IMR-90 (cell line): ENCODE data around the gene CCT4. TPM values are rescaled to one million over a fixed set of nuclear protein-coding genes. Genes with fewer than 3 reads are reported as not detected.

Source experiments
- ATAC-seq: fragments of 200-7000 bp; cut with Tn5 transposase; 2 replicates; pipeline ENCODE4 v1.9.1; 2020; ENCODE audit warnings: low read depth, mild to moderate bottlenecking, moderate library complexity
- BruUV-seq: library from RNA; stranded (reverse); fragments of 400-500 nt; replicated peaks from 2 replicates; lab custom pipeline; 2021; lab: Mats Ljungman, UMichigan
- CTCF ChIA-PET: fragments of 300-600 bp; formaldehyde crosslinking; extraction: SDS; loops from one replicate; lab custom pipeline; 2021; ENCODE audit warnings: antibody characterized with exemption; lab: Yijun Ruan, JAX
- POLR2A ChIA-PET: fragments of 300-600 bp; sonication (Branson Sonifier 250); formaldehyde crosslinking; loops from one replicate; lab custom pipeline; 2022; ENCODE audit warnings: antibody characterized with exemption; ENCODE audit not compliant: unreplicated experiment; lab: Charles Lee
- DNase-seq: peaks from one replicate; pipeline ENCODE4 v3.0.0; 2013
- H2AFZ ChIP-seq: replicated peaks from 2 replicates; pipeline ENCODE3; 2013; ENCODE audit warnings: low read length, mild to moderate bottlenecking; ENCODE audit not compliant: poor library complexity
- H2AK5ac ChIP-seq: 2 replicates; pipeline ENCODE4 v1.6.1; 2013; ENCODE audit warnings: low read depth, low read length, inconsistent platforms
- H2AK9ac ChIP-seq: replicated peaks from 2 replicates; pipeline ENCODE3; 2013; ENCODE audit warnings: mild to moderate bottlenecking, low read depth, low read length, moderate library complexity; ENCODE audit not compliant: poor library complexity
- H2BK120ac ChIP-seq: 2 replicates; pipeline ENCODE4 v1.6.1; 2013; ENCODE audit warnings: low read depth, low read length, inconsistent platforms
- H2BK15ac ChIP-seq: 3 replicates; pipeline ENCODE4 v1.6.1; 2013; ENCODE audit warnings: low read depth, low read length, inconsistent platforms
- H2BK20ac ChIP-seq: 2 replicates; pipeline ENCODE4 v1.6.1; 2013; ENCODE audit warnings: low read depth, mild to moderate bottlenecking, inconsistent platforms, low read length, moderate library complexity
- H2BK5ac ChIP-seq: 2 replicates; pipeline ENCODE4 v1.6.1; 2013; ENCODE audit warnings: mild to moderate bottlenecking, low read depth, low read length, inconsistent platforms; ENCODE audit not compliant: poor library complexity, severe bottlenecking
- H3K14ac ChIP-seq: replicated peaks from 2 replicates; pipeline ENCODE4 v1.6.1; 2013; ENCODE audit warnings: low read depth, low read length, inconsistent platforms
- H3K18ac ChIP-seq: 2 replicates; pipeline ENCODE4 v1.6.1; 2013; ENCODE audit warnings: low read depth, low read length, control low read depth
- H3K23ac ChIP-seq: 2 replicates; pipeline ENCODE4 v1.6.1; 2013; ENCODE audit warnings: low read depth, low read length, inconsistent platforms
- H3K27ac ChIP-seq: 2 replicates; pipeline ENCODE4 v1.5.1; 2013; ENCODE audit warnings: mild to moderate bottlenecking, control low read depth, low read length; ENCODE audit not compliant: insufficient read depth
- H3K27me3 ChIP-seq: 2 replicates; pipeline ENCODE4 v1.6.1; 2013; ENCODE audit warnings: low read length; ENCODE audit not compliant: control insufficient read depth, insufficient read depth
- H3K36me3 ChIP-seq: 2 replicates; pipeline ENCODE4 v1.6.1; 2013; ENCODE audit warnings: low read length, mixed read lengths; ENCODE audit not compliant: control insufficient read depth, insufficient read depth
- H3K4ac ChIP-seq: 2 replicates; pipeline ENCODE4 v1.6.1; 2013; ENCODE audit warnings: low read depth, low read length, inconsistent platforms
- H3K4me1 ChIP-seq: 2 replicates; pipeline ENCODE4 v1.6.1; 2013; ENCODE audit warnings: low read length, mixed read lengths; ENCODE audit not compliant: control insufficient read depth, insufficient read depth
- H3K4me2 ChIP-seq: 2 replicates; pipeline ENCODE4 v1.6.1; 2013; ENCODE audit warnings: low read depth, mild to moderate bottlenecking, control low read depth, low read length, moderate library complexity
- H3K4me3 ChIP-seq: 2 replicates; pipeline ENCODE4 v1.5.1; 2013; ENCODE audit warnings: low read depth, mild to moderate bottlenecking, control low read depth, low read length, moderate library complexity; ENCODE audit not compliant: insufficient read depth
- H3K56ac ChIP-seq: 2 replicates; pipeline ENCODE4 v1.6.1; 2013; ENCODE audit warnings: low read length, inconsistent platforms; ENCODE audit not compliant: insufficient read depth; ENCODE audit errors: extremely low read depth
- H3K79me1 ChIP-seq, 2 experiments: 2 replicates each; pipeline ENCODE4 v1.6.1; 2013; ENCODE audit warnings: low read length in 2 of 2, inconsistent platforms in 1 of 2, low read depth in 1 of 2
- H3K9ac ChIP-seq: 2 replicates; pipeline ENCODE4 v1.6.1; 2013; ENCODE audit warnings: low read depth, low read length, control low read depth
- H3K9me1 ChIP-seq: 2 replicates; pipeline ENCODE4 v1.6.1; 2013; ENCODE audit warnings: low read length, inconsistent platforms; ENCODE audit not compliant: insufficient read depth
- H3K9me3 ChIP-seq: 2 replicates; pipeline ENCODE4 v1.6.1; 2013; ENCODE audit warnings: low read length; ENCODE audit not compliant: control insufficient read depth, insufficient read depth
- H4K20me1 ChIP-seq: 2 replicates; pipeline ENCODE4 v1.6.1; 2013; ENCODE audit warnings: low read length, inconsistent platforms; ENCODE audit not compliant: insufficient read depth
- H4K5ac ChIP-seq: 2 replicates; pipeline ENCODE4 v1.6.1; 2013; ENCODE audit warnings: mild to moderate bottlenecking, low read depth, low read length, control low read depth
- H4K8ac ChIP-seq, 2 experiments: 2 replicates each; pipeline ENCODE4 v1.6.1; 2013; ENCODE audit warnings: low read depth in 2 of 2, low read length in 2 of 2, control low read depth in 1 of 2, inconsistent platforms in 1 of 2
- H4K91ac ChIP-seq: 2 replicates; pipeline ENCODE4 v1.6.1; 2013; ENCODE audit warnings: low read depth, low read length, inconsistent platforms; ENCODE audit not compliant: insufficient read depth
- CEBPB ChIP-seq: IDR thresholded peaks from 2 replicates; pipeline ENCODE4 v1.6.1; 2012; ENCODE audit warnings: low read depth, low read length, improper control_type of control experiment
- FOS ChIP-seq: fragments of 150-350 bp; IDR thresholded peaks from 2 replicates; pipeline ENCODE4 v1.6.1; 2016; ENCODE audit warnings: low read depth, low read length
- RAD21 ChIP-seq: IDR thresholded peaks from 2 replicates; pipeline ENCODE4 v1.6.1; 2012; ENCODE audit warnings: low read length, improper control_type of control experiment
- RCOR1 ChIP-seq: IDR thresholded peaks from 2 replicates; pipeline ENCODE4 v1.6.1; 2012; ENCODE audit warnings: mild to moderate bottlenecking, low read length, improper control_type of control experiment; ENCODE audit not compliant: insufficient replicate concordance
- RFX5 ChIP-seq: IDR thresholded peaks from 2 replicates; pipeline ENCODE4 v1.8.0; 2012; ENCODE audit warnings: low read depth, mild to moderate bottlenecking, low read length, moderate library complexity
- SMC3 ChIP-seq: fragments of 150-350 bp; IDR thresholded peaks from 2 replicates; pipeline ENCODE4 v1.6.1; 2016; ENCODE audit warnings: low read depth, mild to moderate bottlenecking, antibody characterized with exemption, low read length, moderate library complexity
- USF2 ChIP-seq: fragments of 150-350 bp; IDR thresholded peaks from 2 replicates; pipeline ENCODE4 v1.6.1; 2017; ENCODE audit warnings: mild to moderate bottlenecking, antibody characterized with exemption, low read length, low read depth
- WGBS, 2 experiments: methylation state at CpG; one replicate each; pipeline versions ENCODE4 v1.1.5 to v1.1.7; 2013; ENCODE audit warnings: missing lambda C conversion rate in 2 of 2; ENCODE audit not compliant: insufficient read length in 1 of 2; ENCODE audit errors: extremely low coverage in 2 of 2; 5-methylcytosine and 5-hydroxymethylcytosine counted together
- dilution Hi-C: fragments of 300-500 bp; cut with HindIII; formaldehyde crosslinking; loops from one replicate; pipeline ENCODE4 v1.14.3; 2018; ENCODE audit warnings: low sequenced_read_pairs; ENCODE audit not compliant: unreplicated experiment
- in situ Hi-C: fragments of 300-500 bp; cut with MboI; formaldehyde crosslinking; loops from 3 replicates; pipeline ENCODE4 v1.14.3; 2019; ENCODE audit warnings: low sequenced_read_pairs, inconsistent platforms, mixed read lengths
- intact Hi-C: fragments of 100-400 bp; cut with micrococcal nuclease; formaldehyde crosslinking; loops from 2 replicates; pipeline ENCODE4 v1.10.0; 2022
- polyA plus RNA-seq, 3 experiments: library from polyadenylated mRNA; depleted of rRNA; stranded (reverse); fragments of >200 nt; gene quantifications; 2 replicates each; pipeline ENCODE4 v1.2.3, GENCODE V29; 2012; ENCODE audit warnings: low replicate concordance in 1 of 3
- total RNA-seq: library from RNA; depleted of rRNA; stranded (reverse); fragments of >200 nt; gene quantifications from 2 replicates; pipeline ENCODE4 v1.2.3, GENCODE V29; 2012

CCT4 gene
- total and polyA plus RNA-seq, 2 of the 4 experiments (the other 2 are of a cell fraction) = 94.4 to 187 TPM

- TF ChIP-seq USF2 = peak; percentile 17; the same call in 1 of the 2 replicates
Observed at GRCh38 chr2:61905372-61906185, 17.1 kb upstream of the CCT4 start, which contains the start of gene COMMD1 (continued).

GRCh38 chr2:61900281-61900680, 11.8 kb upstream of the CCT4 start:
- POLR2A ChIA-PET = no interaction called here
- Histone ChIP-seq H3K4me3 (no peak overlapping the region), H2BK20ac (no peak overlapping the region), H3K18ac (no peak overlapping the region), H3K4me2 (no peak overlapping the region), H4K8ac (no peak overlapping the region), H2AK5ac (no peak overlapping the region), H3K9me3 (no peaks in the 10 kb centered on the region), H2BK15ac (no peak overlapping the region), H2AK9ac (no peak overlapping the region), H3K9me1 (peaks cover 3% of the 10 kb centered on the region; the same call in 1 of the 2 replicates), H3K27ac (no peak overlapping the region), H3K56ac (no peak overlapping the region), H2BK120ac (no peak overlapping the region), H4K5ac (no peak overlapping the region), H3K14ac (no peak overlapping the region), H4K20me1 (no peaks in the 10 kb centered on the region), H3K27me3 (no peaks in the 10 kb centered on the region), H4K91ac (no peak overlapping the region), H3K4ac (no peak overlapping the region), H2AFZ (no peak overlapping the region), H3K4me1 (no peaks in the 10 kb centered on the region), H3K79me1 (peaks cover 0 to 3% of the 10 kb centered on the region in 2 experiments; a peak in 2 of 4 replicates), H3K36me3 (no peaks in the 10 kb centered on the region), H3K23ac (no peak overlapping the region), H3K9ac (no peak overlapping the region), H2BK5ac (no peak overlapping the region)
- dilution Hi-C loops (no loop called here), in situ Hi-C loops (no loop called here), intact Hi-C loops (no loop called here)
- CTCF ChIA-PET = no interaction called here
- DNase-seq = peak; percentile 38
- TF ChIP-seq RFX5 (no peak), SMC3 (no peak), CEBPB (0 out of 2 replicates have a peak, but pooled peaks have one; percentile 4), RAD21 (no peak), RCOR1 (no peak), FOS (no peak)
- ATAC-seq = no peak
- no TSS peak for BruUV-seq
- WGBS, 2 experiments = no CpG with 5 or more reads among the region's 1 CpG
